GM12864 (cell line): ENCODE measurements around the gene CCNE1.
"Not testable (repeated sequence)": the region's sequence is repeated elsewhere in the genome, so short reads cannot be mapped to it uniquely, and the experiment has no call there.

Source experiments
- DNase-seq: peaks from one replicate; pipeline ENCODE4 v3.0.0-alpha.2; 2011; ENCODE audit warnings: low read depth
- H3K4me3 ChIP-seq: 2 replicates; pipeline ENCODE4 v1.5.1; 2011; ENCODE audit warnings: mild to moderate bottlenecking, low read depth, low read length, control low read depth
- CTCF ChIP-seq: IDR thresholded peaks from 2 replicates; pipeline ENCODE4 v1.5.1; 2011; ENCODE audit warnings: low read depth, mild to moderate bottlenecking, moderate library complexity, low read length, control low read depth, inconsistent platforms; ENCODE audit errors: missing control alignments

Gene CCNE1

GRCh38 chr19:29815231-29815630, 3.4 kb downstream of the CCNE1 start:
- no peak for TF ChIP-seq CTCF
- H3K4me3 ChIP-seq = no peak overlapping the region
- DNase-seq = peak; percentile 76

GRCh38 chr19:29817316-29817715, 5.5 kb downstream of the CCNE1 start:
- no peak overlapping the region for H3K4me3 ChIP-seq
- no peak for TF ChIP-seq CTCF
- no peak for DNase-seq

- no peak overlapping the region for H3K4me3 ChIP-seq
Observed at GRCh38 chr19:29819300-29819699, 7.5 kb downstream of the CCNE1 start.

GRCh38 chr19:29819986-29820385, 8.2 kb downstream of the CCNE1 start:
- no peak for DNase-seq
- no peak for TF ChIP-seq CTCF
- no peak overlapping the region for H3K4me3 ChIP-seq

More at GRCh38 chr19:29819300-29819699, 7.5 kb downstream of the CCNE1 start:
- TF ChIP-seq CTCF = no peak
- no peak for DNase-seq

- no peak overlapping the region for H3K4me3 ChIP-seq
- no peak for DNase-seq
- TF ChIP-seq CTCF = no peak
Observed at GRCh38 chr19:29823581-29824330, 12.0 kb downstream of the CCNE1 start.

- H3K4me3 ChIP-seq, DNase-seq: not testable (repeated sequence)
Observed at GRCh38 chr19:29825263-29825662, 13.5 kb downstream of the CCNE1 start.

- no peak for TF ChIP-seq CTCF
- no peak overlapping the region for H3K4me3 ChIP-seq
- no peak for DNase-seq
Observed at GRCh38 chr19:29831041-29831548, 19.3 kb downstream of the CCNE1 start.
